ENCODE results near the gene CIART. TPM values are rescaled to one million over a fixed set of nuclear protein-coding genes. Genes with fewer than 3 reads are reported as not detected.
"Not testable (repeated sequence)": the region's sequence is repeated elsewhere in the genome, so short reads cannot be mapped to it uniquely, and the experiment has no call there.

The CIART gene
- total and polyA plus RNA-seq, 4 donors = 4.3 to 14.7 (median 12.6) TPM

DNA sequence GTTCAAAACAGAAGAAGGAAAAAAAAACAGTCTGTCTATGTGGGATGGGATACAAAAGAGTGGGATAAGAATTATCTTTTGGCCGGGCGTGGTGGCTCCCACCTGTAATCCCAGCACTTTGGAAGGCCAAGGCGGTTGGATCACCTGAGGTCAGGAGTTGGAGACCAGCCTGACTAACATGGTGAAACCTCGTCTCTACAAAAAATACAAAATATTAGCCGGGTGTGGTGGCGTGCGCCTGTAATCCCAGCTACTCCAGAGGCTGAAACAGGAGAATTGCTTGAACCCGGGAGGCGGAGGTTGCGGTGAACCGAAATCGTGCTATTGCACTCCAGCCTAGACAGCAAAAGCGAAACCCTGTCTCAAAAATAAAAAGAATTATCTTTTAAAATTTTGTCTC lies 45.2 kb upstream of the CIART start:
- not testable (repeated sequence) for DNase-seq (ENCODE audit: low read depth in 4 of 6, low spot score in 6 of 6); H3K4me3 ChIP-seq (ENCODE audit: low read depth, low read length); H3K9me3 ChIP-seq (ENCODE audit: control insufficient read depth, insufficient read depth, low read length); H3K36me3 ChIP-seq (ENCODE audit: control insufficient read depth, insufficient read depth, low read length); H3K27me3 ChIP-seq (ENCODE audit: control insufficient read depth, insufficient read depth, low read length); H3K27ac ChIP-seq (ENCODE audit: low read depth, low read length)
- H3K4me1 ChIP-seq (ENCODE audit: control insufficient read depth, insufficient read depth, low read length) = peaks cover 11% of the 10 kb centered on the region
- WGBS (ENCODE audit: insufficient coverage) = 80% methylated on average over 6 of the region's 13 CpGs

DNA sequence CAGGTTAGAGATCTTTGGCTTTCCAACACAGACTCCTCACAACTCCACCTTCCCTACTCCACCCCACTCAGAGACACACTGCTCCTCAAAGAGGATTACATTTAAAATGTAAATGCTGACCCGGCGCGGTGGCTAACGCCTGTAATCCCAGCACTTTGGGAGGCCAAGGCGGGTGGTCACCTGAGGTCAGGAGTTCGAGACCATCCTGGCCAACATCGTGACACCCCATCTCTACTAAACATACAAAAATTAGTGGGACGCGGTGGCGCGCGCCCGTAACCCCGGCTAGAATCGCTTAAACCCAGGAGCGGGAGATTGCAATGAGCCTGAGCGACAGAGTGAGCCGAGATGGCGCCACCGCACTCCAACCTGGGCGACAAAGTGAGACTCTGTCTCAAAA lies 44.6 kb upstream of the CIART start:
- Histone ChIP-seq H3K4me3 (ENCODE audit: low read depth, low read length) (no peak overlapping the region), H3K4me1 (ENCODE audit: control insufficient read depth, insufficient read depth, low read length) (peaks cover 11% of the 10 kb centered on the region), H3K9me3 (ENCODE audit: control insufficient read depth, insufficient read depth, low read length) (no peaks in the 10 kb centered on the region), H3K27me3 (ENCODE audit: control insufficient read depth, insufficient read depth, low read length) (no peaks in the 10 kb centered on the region), H3K27ac (ENCODE audit: low read depth, low read length) (no peak overlapping the region), H3K36me3 (ENCODE audit: control insufficient read depth, insufficient read depth, low read length) (no peaks in the 10 kb centered on the region)
- 89% methylated on average over 14 of the region's 21 CpGs for WGBS (ENCODE audit: insufficient coverage)
- DNase-seq (ENCODE audit: low read depth in 4 of 6, low spot score in 6 of 6) = no peak

DNA sequence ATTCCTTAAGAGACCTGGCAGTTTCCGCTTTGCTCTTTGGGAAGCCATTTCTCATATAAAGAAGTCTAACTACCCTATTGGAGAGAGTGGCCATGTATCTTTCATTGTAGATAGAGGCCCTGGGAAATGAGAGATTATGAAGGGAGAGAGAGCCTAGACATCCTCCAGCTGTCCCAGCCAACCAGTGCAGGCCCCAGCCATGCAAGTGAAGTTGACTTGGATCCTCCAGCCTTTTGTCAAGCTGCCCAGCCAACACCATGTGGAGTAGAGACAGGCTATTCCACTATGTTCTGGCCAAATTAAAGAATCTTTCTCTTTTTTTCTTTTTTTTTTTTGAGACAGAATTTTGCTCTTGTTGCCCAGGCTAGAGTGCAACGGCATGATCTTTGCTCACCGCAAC lies 39.4 kb upstream of the CIART start:
- Histone ChIP-seq H3K4me3 (ENCODE audit: low read depth, low read length) (no peak overlapping the region), H3K36me3 (ENCODE audit: control insufficient read depth, insufficient read depth, low read length) (no peaks in the 10 kb centered on the region), H3K27me3 (ENCODE audit: control insufficient read depth, insufficient read depth, low read length) (no peaks in the 10 kb centered on the region), H3K4me1 (ENCODE audit: control insufficient read depth, insufficient read depth, low read length) (no peaks in the 10 kb centered on the region), H3K9me3 (ENCODE audit: control insufficient read depth, insufficient read depth, low read length) (no peaks in the 10 kb centered on the region), H3K27ac (ENCODE audit: low read depth, low read length) (no peak overlapping the region)
- DNase-seq (ENCODE audit: low read depth in 4 of 6, low spot score in 6 of 6) = no peak
- 100% methylated on average over 2 of the region's 3 CpGs for WGBS (ENCODE audit: insufficient coverage)

DNA sequence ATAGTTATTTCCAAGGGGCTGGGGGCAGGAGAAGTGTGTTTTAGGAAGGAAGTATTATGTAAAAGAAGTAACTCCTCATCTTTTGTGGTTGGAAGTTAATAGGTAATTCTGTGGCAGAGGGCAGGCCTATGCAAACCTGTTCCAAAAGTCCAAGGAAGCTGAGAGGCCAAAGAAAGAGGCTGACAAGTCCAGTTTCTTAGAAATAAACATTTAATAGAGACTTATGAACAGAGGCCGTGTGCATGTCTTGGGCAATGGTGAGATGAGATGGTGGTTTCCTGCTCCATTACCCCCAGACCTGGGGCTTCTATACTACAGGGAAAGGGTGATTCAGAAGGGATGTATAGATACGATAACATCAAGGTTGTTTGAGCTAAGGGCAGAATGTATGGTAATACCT lies 32.4 kb upstream of the CIART start:
- H3K4me1 ChIP-seq (ENCODE audit: control insufficient read depth, insufficient read depth, low read length) = no peaks in the 10 kb centered on the region
- DNase-seq (ENCODE audit: low read depth in 4 of 6, low spot score in 6 of 6) = no peak
- H3K27me3 ChIP-seq (ENCODE audit: control insufficient read depth, insufficient read depth, low read length) = no peaks in the 10 kb centered on the region
- no peaks in the 10 kb centered on the region for H3K9me3 ChIP-seq (ENCODE audit: control insufficient read depth, insufficient read depth, low read length)
- H3K36me3 ChIP-seq (ENCODE audit: control insufficient read depth, insufficient read depth, low read length) = no peaks in the 10 kb centered on the region
- no peak overlapping the region for H3K4me3 ChIP-seq (ENCODE audit: low read depth, low read length)
- WGBS (ENCODE audit: insufficient coverage) = no CpG with 5 or more reads among the region's 2 CpGs
- no peak overlapping the region for H3K27ac ChIP-seq (ENCODE audit: low read depth, low read length)

DNA sequence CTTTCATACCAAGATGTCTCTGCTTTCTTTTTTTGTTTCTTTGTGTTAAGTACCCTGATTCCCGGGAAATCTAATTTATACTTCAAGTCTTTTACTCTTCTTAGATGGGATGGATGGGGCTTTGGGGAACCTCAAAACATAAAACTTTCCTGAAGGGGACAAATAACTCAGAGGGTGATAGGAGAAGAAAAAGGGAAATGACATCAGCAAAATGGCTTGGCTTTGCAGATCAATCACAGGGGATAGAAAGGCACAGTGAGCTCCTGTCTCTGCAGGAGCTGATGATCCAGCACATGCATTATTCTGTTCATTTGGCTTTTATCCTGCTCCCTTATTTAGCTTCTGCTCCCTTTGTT lies 26.2 kb upstream of the CIART start:
- peak in 1 of 6 donors; percentile 85 for DNase-seq (ENCODE audit: low read depth in 4 of 6, low spot score in 6 of 6)
- Histone ChIP-seq H3K4me1 (ENCODE audit: control insufficient read depth, insufficient read depth, low read length) (peaks cover 51% of the 10 kb centered on the region), H3K27ac (ENCODE audit: low read depth, low read length) (peak overlapping the region; percentile 90), H3K27me3 (ENCODE audit: control insufficient read depth, insufficient read depth, low read length) (no peaks in the 10 kb centered on the region), H3K9me3 (ENCODE audit: control insufficient read depth, insufficient read depth, low read length) (no peaks in the 10 kb centered on the region), H3K36me3 (ENCODE audit: control insufficient read depth, insufficient read depth, low read length) (peaks cover under 1% of the 10 kb centered on the region), H3K4me3 (ENCODE audit: low read depth, low read length) (peak overlapping the region; percentile 29)
- WGBS (ENCODE audit: insufficient coverage) = no CpG with 5 or more reads among the region's 1 CpG

DNA sequence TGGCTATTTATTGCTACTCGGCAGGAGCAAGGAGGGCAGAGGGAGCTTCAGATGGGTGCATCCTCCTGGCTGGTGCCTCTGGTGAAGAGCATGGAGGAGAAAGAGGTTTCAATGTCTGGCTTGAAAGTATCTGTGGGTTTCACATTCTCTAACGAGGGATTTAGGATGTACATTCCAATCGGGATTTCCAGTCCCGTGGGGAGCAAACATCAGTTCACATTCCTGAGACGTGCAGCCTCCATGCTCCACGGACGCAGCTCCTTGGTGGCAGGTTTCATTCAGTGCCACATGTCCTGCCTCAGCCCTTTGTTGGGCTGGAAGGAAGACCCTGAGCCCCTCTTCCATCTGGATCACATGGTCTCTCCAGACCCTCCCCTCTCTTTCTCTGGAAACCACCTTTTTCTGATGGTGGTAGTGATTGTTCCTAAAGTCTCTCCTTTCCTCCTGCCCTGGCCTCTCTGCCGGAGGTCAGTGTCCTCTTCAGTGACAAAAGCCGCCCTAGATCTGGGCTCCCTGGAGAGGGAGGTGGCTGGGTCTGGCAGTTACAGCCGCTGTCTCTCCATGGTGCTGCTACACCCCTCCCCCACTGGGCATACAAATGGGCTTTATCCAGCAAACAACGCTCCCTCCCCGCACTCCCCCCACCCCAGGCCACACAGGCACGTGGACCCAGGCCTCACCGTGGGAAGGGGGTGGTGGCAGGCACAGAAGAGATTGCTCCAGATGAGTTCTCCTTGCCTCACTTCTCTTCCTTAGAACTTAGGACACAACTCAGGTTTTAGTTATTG lies 25.6 kb upstream of the CIART start:
- Histone ChIP-seq H3K27ac (ENCODE audit: low read depth, low read length) (peak overlapping the region; percentile 90), H3K36me3 (ENCODE audit: control insufficient read depth, insufficient read depth, low read length) (peaks cover 3% of the 10 kb centered on the region), H3K27me3 (ENCODE audit: control insufficient read depth, insufficient read depth, low read length) (no peaks in the 10 kb centered on the region), H3K4me1 (ENCODE audit: control insufficient read depth, insufficient read depth, low read length) (peaks cover 51% of the 10 kb centered on the region), H3K9me3 (ENCODE audit: control insufficient read depth, insufficient read depth, low read length) (no peaks in the 10 kb centered on the region), H3K4me3 (ENCODE audit: low read depth, low read length) (peak overlapping the region; percentile 54)
- 4% methylated on average over 9 of the region's 14 CpGs for WGBS (ENCODE audit: insufficient coverage)
- DNase-seq (ENCODE audit: low read depth in 4 of 6, low spot score in 6 of 6) = peak in 2 of 6 donors; percentile 68 to 74

DNA sequence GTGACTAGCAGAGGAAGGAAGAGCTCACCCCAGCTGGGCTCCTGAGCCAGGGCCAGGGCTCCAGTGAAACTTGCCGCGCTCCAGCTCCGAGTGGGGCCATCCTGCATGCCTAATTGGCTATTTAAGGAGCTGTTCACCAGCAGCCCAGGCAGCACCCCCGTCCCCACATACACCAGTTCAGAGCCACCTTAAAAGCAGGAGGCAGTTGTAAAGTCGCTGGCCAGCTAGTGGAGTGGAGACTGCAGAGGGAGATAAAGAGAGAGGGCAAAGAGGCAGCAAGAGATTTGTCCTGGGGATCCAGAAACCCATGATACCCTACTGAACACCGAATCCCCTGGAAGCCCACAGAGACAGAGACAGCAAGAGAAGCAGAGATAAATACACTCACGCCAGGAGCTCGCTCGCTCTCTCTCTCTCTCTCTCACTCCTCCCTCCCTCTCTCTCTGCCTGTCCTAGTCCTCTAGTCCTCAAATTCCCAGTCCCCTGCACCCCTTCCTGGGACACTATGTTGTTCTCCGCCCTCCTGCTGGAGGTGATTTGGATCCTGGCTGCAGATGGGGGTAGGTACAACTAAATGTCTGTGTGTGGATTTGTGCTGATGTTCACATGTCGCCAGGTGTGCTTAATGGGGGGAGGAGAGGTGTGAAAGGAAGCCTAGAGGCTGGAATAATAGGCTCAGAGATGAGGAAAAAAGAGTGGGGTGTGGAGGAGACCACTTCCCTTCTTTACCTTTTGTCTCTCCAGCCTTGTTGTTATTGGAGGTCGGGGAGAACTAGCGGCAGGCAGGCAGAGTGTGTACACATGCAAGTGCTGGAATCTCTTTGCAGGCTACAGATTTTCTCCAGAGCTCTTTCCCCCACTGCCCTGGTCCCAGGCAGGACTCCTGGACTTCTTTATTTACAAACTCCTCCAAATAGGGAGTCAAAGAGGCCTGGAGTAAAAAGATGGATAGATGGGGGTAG lies 24.4 kb upstream of the CIART start, which contains the start of gene CA14:
TSS of gene CA14 (plus strand) at position 151 of the 962 bp plus-strand sequence. CDS start at position 506, 355 bp downstream.
- 12% methylated on average over 8 of the region's 13 CpGs for WGBS (ENCODE audit: insufficient coverage)
- peak within 1 kb of the TSS; percentile 90 for H3K27ac ChIP-seq (ENCODE audit: low read depth, low read length)
- H3K27me3 ChIP-seq (ENCODE audit: control insufficient read depth, insufficient read depth, low read length) = no peaks in the 10 kb centered on the region
- DNase-seq (ENCODE audit: low read depth in 4 of 6, low spot score in 6 of 6) = peak in 3 of 6 donors; percentile 38 to 89 (median 81)
- no peaks in the 10 kb centered on the region for H3K9me3 ChIP-seq (ENCODE audit: control insufficient read depth, insufficient read depth, low read length)
- peaks cover 4% of the 10 kb centered on the region for H3K36me3 ChIP-seq (ENCODE audit: control insufficient read depth, insufficient read depth, low read length)
- peak within 1 kb of the TSS; percentile 54 for H3K4me3 ChIP-seq (ENCODE audit: low read depth, low read length)
- peaks cover 51% of the 10 kb centered on the region for H3K4me1 ChIP-seq (ENCODE audit: control insufficient read depth, insufficient read depth, low read length)

DNA sequence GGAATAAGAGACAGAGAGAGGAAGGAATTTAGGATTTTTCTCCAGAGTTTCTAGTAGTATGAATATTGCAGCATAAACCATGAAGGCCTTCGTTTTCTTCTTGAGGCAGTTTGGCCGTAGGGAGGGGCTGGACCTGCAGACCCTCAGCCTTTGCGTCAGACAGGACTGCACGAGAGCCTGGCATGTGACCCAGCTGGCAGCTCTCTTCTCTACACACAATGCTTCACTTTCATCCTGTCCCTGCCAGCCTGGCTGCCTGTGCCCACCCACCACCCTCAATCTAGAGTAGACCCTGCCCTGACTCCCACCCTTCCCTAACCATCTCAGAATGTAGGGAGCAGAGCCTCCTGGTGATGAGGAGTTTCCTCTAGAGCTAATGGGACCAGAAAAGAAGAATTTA lies 23.1 kb upstream of the CIART start:
- no peaks in the 10 kb centered on the region for H3K9me3 ChIP-seq (ENCODE audit: control insufficient read depth, insufficient read depth, low read length)
- 16% methylated on average over 4 of the region's 4 CpGs for WGBS (ENCODE audit: insufficient coverage)
- peak in 2 of 6 donors; percentile 61 to 70 for DNase-seq (ENCODE audit: low read depth in 4 of 6, low spot score in 6 of 6)

DNA sequence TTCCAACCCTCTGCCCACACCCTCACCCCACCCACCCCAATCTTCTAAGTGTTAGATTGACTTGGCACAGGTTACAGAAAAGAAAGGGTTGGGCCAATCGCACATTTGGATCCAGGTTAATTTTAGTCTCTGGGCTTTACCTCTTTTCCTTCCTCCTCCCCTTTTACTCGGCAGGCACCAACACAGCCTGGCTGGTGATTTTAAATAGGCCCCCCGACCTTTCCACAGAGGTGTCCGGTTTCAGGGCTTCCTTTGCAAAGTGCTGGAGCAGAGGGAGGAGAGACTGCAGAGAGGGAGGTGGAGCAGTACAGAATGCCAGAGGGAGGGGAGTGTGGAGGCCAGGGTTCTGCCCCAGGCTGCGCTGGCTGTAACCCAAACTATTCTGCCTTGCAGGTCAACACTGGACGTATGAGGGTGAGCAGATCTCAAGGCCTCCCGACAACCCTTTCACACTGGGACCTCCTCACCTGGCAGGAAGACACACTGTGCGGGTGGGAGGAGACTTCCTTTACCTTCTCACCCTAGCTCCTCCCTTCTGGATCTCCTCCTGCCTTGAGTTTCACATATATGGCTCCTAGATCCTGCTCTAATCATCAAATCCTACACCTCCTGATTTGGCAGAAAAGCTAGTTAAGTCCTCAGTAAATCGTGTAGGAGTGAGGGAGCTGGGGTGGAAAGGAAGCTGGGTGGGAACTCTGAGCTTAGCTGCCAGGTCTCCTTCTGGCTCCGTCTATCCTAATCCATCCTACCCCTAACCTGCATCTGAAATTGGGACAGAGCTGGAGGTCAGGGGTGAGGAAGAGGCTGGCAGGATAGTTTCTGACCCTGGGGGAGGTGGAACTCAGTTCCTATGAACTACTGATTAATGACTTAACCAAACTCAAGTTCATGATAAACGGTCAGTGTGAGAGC lies 22.3 kb upstream of the CIART start:
- peak in 1 of 6 donors; percentile 54 for DNase-seq (ENCODE audit: low read depth in 4 of 6, low spot score in 6 of 6)
- peaks cover 17% of the 10 kb centered on the region for H3K36me3 ChIP-seq (ENCODE audit: control insufficient read depth, insufficient read depth, low read length)
- H3K9me3 ChIP-seq (ENCODE audit: control insufficient read depth, insufficient read depth, low read length) = no peaks in the 10 kb centered on the region
- H3K4me1 ChIP-seq (ENCODE audit: control insufficient read depth, insufficient read depth, low read length) = peaks cover 51% of the 10 kb centered on the region
- H3K4me3 ChIP-seq (ENCODE audit: low read depth, low read length) = peak overlapping the region; percentile 4
- 13% methylated on average over 4 of the region's 11 CpGs for WGBS (ENCODE audit: insufficient coverage)
- H3K27ac ChIP-seq (ENCODE audit: low read depth, low read length) = peak overlapping the region; percentile 74
- no peaks in the 10 kb centered on the region for H3K27me3 ChIP-seq (ENCODE audit: control insufficient read depth, insufficient read depth, low read length)

More for the DNA sequence above, 23.1 kb upstream of the CIART start:
- H3K36me3 ChIP-seq (ENCODE audit: control insufficient read depth, insufficient read depth, low read length) = peaks cover 13% of the 10 kb centered on the region
- H3K4me1 ChIP-seq (ENCODE audit: control insufficient read depth, insufficient read depth, low read length) = peaks cover 51% of the 10 kb centered on the region
- H3K4me3 ChIP-seq (ENCODE audit: low read depth, low read length) = peak overlapping the region; percentile 17
- peak overlapping the region; percentile 74 for H3K27ac ChIP-seq (ENCODE audit: low read depth, low read length)
- H3K27me3 ChIP-seq (ENCODE audit: control insufficient read depth, insufficient read depth, low read length) = no peaks in the 10 kb centered on the region

Data from spinal cord (tissue), 10 donors.